ENCODE results near the gene DPP4. TPM values are rescaled to one million over a fixed set of nuclear protein-coding genes. Genes with fewer than 3 reads are reported as not detected.

DPP4 gene
- polyA plus RNA-seq, 1 donor from 2014 or later: not detected

- H2AFZ ChIP-seq (ENCODE audit: low read depth, low read length): no peak overlapping the region
- no peak overlapping the region for H3K4me3 ChIP-seq (ENCODE audit: low read length)
- no peaks in the 10 kb centered on the region for H3K79me2 ChIP-seq (replicated peaks; ENCODE audit: insufficient read depth, low read length)
- H3K27ac ChIP-seq (ENCODE audit: low read length): no peak overlapping the region
- H3K4me2 ChIP-seq (ENCODE audit: low read length): no peak overlapping the region
- H3K9ac ChIP-seq (ENCODE audit: low read length): no peak overlapping the region
- no peaks in the 10 kb centered on the region for H3K27me3 ChIP-seq (ENCODE audit: insufficient read depth, low read depth, low read length)
- no peaks in the 10 kb centered on the region for H3K36me3 ChIP-seq (ENCODE audit: insufficient read depth, low read length)
- no peaks in the 10 kb centered on the region for H4K20me1 ChIP-seq (ENCODE audit: insufficient read depth)
- TF ChIP-seq REST (IDR thresholded peaks at IDR 0.05; ENCODE audit: borderline replicate concordance): no peak
- no peak for TF ChIP-seq EZH2 (IDR thresholded peaks at IDR 0.05; ENCODE audit: borderline replicate concordance, insufficient read depth, low read length, poor library complexity, severe bottlenecking)
- TF ChIP-seq TAF1 (IDR thresholded peaks at IDR 0.05; ENCODE audit: low read depth): no peak
- no peak for TF ChIP-seq POLR2AphosphoS5 (IDR thresholded peaks at IDR 0.05)
- TF ChIP-seq EP300 (conservative IDR thresholded peaks at IDR 0.05; ENCODE audit: poor library complexity, severe bottlenecking): no peak
- TF ChIP-seq CTCF (IDR thresholded peaks at IDR 0.05; ENCODE audit: poor library complexity, severe bottlenecking): no peak
- no peak for TF ChIP-seq SMC3 (conservative IDR thresholded peaks at IDR 0.05; ENCODE audit: poor library complexity)
- no peak for TF ChIP-seq MXI1 (conservative IDR thresholded peaks at IDR 0.05; ENCODE audit: poor library complexity, severe bottlenecking)
- no peak for TF ChIP-seq RAD21 (conservative IDR thresholded peaks at IDR 0.05)
- H3K9me2 ChIP-seq (ENCODE audit: insufficient read depth, low read length): no peaks in the 10 kb centered on the region
- no peaks in the 10 kb centered on the region for H3F3A ChIP-seq (ENCODE audit: insufficient read depth, low read length, poor library complexity, severe bottlenecking)
- no peaks in the 10 kb centered on the region for H3K9me3 ChIP-seq (ENCODE audit: low read length)
Observed at GRCh38 chr2:162006337-162006736, 67.7 kb downstream of the DPP4 start.

GRCh38 chr2:162004031-162004430 is 70.0 kb downstream of the DPP4 start:
- no peaks in the 10 kb centered on the region for H3K79me2 ChIP-seq (replicated peaks; ENCODE audit: insufficient read depth, low read length)
- no peak overlapping the region for H3K4me2 ChIP-seq (ENCODE audit: low read length)
- H2AFZ ChIP-seq (ENCODE audit: low read depth, low read length): no peak overlapping the region
- no peaks in the 10 kb centered on the region for H3K9me3 ChIP-seq (ENCODE audit: low read length)
- no peak overlapping the region for H3K9ac ChIP-seq (ENCODE audit: low read length)
- H4K20me1 ChIP-seq (ENCODE audit: insufficient read depth): no peaks in the 10 kb centered on the region
- H3K4me3 ChIP-seq (ENCODE audit: low read length): no peak overlapping the region
- no peaks in the 10 kb centered on the region for H3K36me3 ChIP-seq (ENCODE audit: insufficient read depth, low read length)
- H3K9me2 ChIP-seq (ENCODE audit: insufficient read depth, low read length): no peaks in the 10 kb centered on the region
- TF ChIP-seq REST (IDR thresholded peaks at IDR 0.05; ENCODE audit: borderline replicate concordance) (no peak), EP300 (conservative IDR thresholded peaks at IDR 0.05; ENCODE audit: poor library complexity, severe bottlenecking) (no peak), CTCF (IDR thresholded peaks at IDR 0.05; ENCODE audit: poor library complexity, severe bottlenecking) (no peak), TAF1 (IDR thresholded peaks at IDR 0.05; ENCODE audit: low read depth) (no peak), MXI1 (conservative IDR thresholded peaks at IDR 0.05; ENCODE audit: poor library complexity, severe bottlenecking) (no peak), SMC3 (conservative IDR thresholded peaks at IDR 0.05; ENCODE audit: poor library complexity) (no peak), EZH2 (IDR thresholded peaks at IDR 0.05; ENCODE audit: borderline replicate concordance, insufficient read depth, low read length, poor library complexity, severe bottlenecking) (no peak), POLR2AphosphoS5 (IDR thresholded peaks at IDR 0.05) (no peak), RAD21 (conservative IDR thresholded peaks at IDR 0.05) (no peak)
- H3K27ac ChIP-seq (ENCODE audit: low read length): no peak overlapping the region
- H3K27me3 ChIP-seq (ENCODE audit: insufficient read depth, low read depth, low read length): no peaks in the 10 kb centered on the region
- no peaks in the 10 kb centered on the region for H3F3A ChIP-seq (ENCODE audit: insufficient read depth, low read length, poor library complexity, severe bottlenecking)

Measured in neural cell (in vitro differentiated cells).